ENCODE data around the gene PLVAP.

Gene PLVAP

DNA sequence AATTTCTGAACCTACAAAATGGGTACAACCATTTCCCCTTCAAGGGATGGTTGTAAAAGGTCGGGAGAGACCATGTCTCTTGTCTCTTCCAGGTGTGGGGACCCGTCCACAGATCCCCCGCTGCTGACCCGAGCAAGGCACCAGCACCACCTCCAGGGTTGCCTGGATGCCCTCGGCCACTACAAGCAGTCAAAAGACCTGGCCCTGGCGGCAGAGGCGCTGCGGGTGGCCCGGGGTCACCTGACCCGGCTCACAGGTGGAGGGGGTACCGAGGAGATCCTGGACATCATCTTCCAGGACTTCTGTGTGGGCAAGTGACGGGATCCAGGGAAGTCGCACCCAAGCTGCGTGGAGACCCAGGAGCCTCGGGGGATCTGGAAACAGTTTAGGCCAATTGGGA is 35.8 kb downstream of the PLVAP start:
- TF ChIP-seq, protein P1, sequence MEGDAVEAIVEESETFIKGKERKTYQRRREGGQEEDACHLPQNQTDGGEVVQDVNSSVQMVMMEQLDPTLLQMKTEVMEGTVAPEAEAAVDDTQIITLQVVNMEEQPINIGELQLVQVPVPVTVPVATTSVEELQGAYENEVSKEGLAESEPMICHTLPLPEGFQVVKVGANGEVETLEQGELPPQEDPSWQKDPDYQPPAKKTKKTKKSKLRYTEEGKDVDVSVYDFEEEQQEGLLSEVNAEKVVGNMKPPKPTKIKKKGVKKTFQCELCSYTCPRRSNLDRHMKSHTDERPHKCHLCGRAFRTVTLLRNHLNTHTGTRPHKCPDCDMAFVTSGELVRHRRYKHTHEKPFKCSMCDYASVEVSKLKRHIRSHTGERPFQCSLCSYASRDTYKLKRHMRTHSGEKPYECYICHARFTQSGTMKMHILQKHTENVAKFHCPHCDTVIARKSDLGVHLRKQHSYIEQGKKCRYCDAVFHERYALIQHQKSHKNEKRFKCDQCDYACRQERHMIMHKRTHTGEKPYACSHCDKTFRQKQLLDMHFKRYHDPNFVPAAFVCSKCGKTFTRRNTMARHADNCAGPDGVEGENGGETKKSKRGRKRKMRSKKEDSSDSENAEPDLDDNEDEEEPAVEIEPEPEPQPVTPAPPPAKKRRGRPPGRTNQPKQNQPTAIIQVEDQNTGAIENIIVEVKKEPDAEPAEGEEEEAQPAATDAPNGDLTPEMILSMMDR (conservative IDR thresholded peaks at IDR 0.05): no peak
- no peak overlapping the region for H3K27ac ChIP-seq

DNA sequence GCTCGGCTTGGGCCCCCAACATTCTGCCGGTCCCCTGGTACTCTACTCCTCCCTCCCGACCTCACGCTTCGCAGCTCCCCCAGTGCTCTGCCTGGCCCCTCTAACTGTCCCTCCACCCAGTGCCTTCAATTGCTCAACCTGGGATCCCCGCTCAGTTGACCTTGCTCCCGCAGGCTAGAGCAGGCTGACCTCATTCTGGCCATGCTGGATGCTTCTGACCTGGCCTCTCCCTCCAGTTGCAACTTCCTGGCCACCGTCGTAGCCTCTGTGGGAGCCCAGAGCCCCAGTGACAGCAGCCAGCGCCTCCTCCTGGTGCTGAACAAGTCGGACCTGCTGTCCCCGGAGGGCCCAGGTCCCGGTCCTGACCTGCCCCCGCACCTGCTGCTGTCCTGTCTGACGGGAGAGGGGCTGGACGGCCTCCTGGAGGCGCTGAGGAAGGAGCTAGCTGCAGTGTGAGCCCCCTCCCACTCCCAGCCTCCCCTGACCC is 36.2 kb downstream of the PLVAP start:
- no peak overlapping the region for H3K27ac ChIP-seq
- TF ChIP-seq, protein P1 (conservative IDR thresholded peaks at IDR 0.05): no peak

GRCh38 chr19:17340302-17340870 is 36.8 kb downstream of the PLVAP start:
- TF ChIP-seq, protein P1 (conservative IDR thresholded peaks at IDR 0.05): no peak
- no peak overlapping the region for H3K27ac ChIP-seq

DNA sequence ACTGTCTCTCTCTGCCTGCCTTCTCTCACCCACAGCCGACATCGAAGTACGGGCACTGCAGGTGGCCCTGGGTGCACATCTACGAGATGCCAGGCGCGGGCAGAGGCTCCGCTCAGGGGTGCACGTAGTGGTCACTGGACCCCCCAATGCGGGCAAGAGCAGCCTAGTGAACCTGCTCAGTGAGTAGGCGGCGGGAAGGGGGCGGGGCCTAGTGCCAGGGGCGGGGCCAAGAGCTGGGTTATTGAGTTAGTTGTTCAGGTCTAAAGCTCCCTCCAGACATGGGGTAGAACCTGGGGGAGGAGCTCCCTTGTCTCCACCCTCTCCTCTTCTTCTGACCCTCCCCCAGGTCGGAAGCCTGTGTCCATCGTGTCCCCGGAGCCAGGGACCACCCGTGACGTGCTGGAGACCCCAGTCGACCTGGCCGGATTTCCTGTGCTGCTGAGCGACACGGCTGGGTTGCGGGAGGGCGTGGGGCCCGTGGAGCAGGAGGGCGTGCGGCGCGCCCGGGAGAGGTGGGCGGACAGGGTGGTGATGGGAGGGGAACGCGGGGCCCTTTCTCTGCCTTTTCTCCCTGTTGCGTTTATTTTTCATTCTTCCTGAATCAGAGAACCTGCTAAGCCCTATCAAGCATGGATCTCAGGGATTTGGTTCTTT is 37.9 kb downstream of the PLVAP start:
- no peak overlapping the region for H3K27ac ChIP-seq
- TF ChIP-seq, protein P1 (conservative IDR thresholded peaks at IDR 0.05): no peak

GRCh38 chr19:17338433-17339078 is 38.6 kb downstream of the PLVAP start:
- TF ChIP-seq, protein P1 (conservative IDR thresholded peaks at IDR 0.05): no peak

DNA sequence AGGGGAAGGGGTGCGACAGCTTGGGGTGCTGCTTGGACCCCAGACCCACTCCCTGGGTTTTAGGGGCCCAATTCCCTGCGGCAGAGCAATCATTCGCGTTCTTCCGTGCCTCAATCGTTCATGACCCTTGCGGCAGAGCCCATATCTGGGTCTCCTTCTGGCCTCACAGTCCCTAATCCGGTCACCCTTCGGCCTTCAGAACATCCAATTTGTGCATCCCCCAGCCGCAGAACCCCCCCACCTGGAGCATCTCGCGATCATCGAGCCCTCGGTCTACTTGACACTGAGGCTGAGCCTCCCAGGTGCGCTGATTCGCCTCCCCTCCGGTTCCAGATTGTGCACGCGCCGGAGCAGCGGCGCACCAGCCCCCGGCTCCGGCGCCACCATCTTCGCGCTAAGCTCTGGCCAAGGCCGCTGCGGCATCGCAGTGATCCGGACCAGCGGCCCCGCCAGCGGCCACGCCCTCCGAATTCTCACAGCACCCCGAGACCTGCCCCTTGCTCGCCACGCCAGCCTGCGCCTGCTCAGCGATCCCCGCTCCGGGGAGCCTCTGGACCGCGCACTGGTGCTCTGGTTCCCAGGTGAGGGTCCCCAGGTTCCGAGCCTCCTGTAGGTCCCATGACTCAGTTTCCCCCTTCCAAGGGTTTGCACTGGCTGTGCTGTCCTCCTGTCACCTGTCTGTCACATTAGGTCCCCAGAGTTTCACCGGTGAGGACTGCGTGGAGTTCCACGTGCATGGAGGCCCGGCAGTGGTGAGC is 39.3 kb downstream of the PLVAP start:
- TF ChIP-seq, protein P1 (conservative IDR thresholded peaks at IDR 0.05): no peak
- H3K27ac ChIP-seq: peak overlapping the region; percentile 93

More at GRCh38 chr19:17338433-17339078, 38.6 kb downstream of the PLVAP start:
- peak overlapping the region; percentile 93; the same call in 1 of the 2 replicates for H3K27ac ChIP-seq
